ENCODE data around the gene VPS33B. TPM values are rescaled to one million over a fixed set of nuclear protein-coding genes. Genes with fewer than 3 reads are reported as not detected.
A peak's percentile ranks its signal among the peaks of the same experiment; 100 is the strongest.
"Not testable (repeated sequence)": the region's sequence is repeated elsewhere in the genome, so short reads cannot be mapped to it uniquely, and the experiment has no call there.

The VPS33B gene
- total RNA-seq, 2 experiments from 2014 or later, result 22.8 to 25.9 TPM

- DNase-seq (no peak), ATAC-seq (no peak)
- peaks cover 23% of the 10 kb centered on the region for H3K4me1 Mint-ChIP-seq
- no peak overlapping the region for H3K27ac Mint-ChIP-seq
- no peak overlapping the region for H3K4me3 Mint-ChIP-seq
- ChIA-PET CTCF (no interaction called here), POLR2A (no interaction called here)
- peaks cover 20% of the 10 kb centered on the region for H3K27me3 Mint-ChIP-seq
- no peaks in the 10 kb centered on the region for H3K36me3 Mint-ChIP-seq (ENCODE audit: low read depth)
- H3K9me3 Mint-ChIP-seq (ENCODE audit: low read depth), result no peaks in the 10 kb centered on the region
- intact Hi-C loops (cut with DNase I, micrococcal nuclease), result no loop called here
These were observed 28.9 kb upstream of the VPS33B start for GRCh38 chr15:91051248-91051647.

- POLR2A ChIA-PET, result no interaction called here
- no peak overlapping the region for H3K4me3 Mint-ChIP-seq
- intact Hi-C loops (cut with DNase I, micrococcal nuclease), result loop anchor here in 1 of 2 experiments (1.0 kb wide), 1 partner anchor 95 kb away; no protein-coding TSS in a partner anchor
- CTCF ChIA-PET, result interaction anchor here (0.7 to 2.0 kb wide), 16 partner anchors 11 to 1176 kb away, joined by 3 to 16 read pairs (median 4); partner anchors contain the start of gene UNC45A
- ATAC-seq, result peak; percentile 23
- H3K36me3 Mint-ChIP-seq (ENCODE audit: low read depth), result no peaks in the 10 kb centered on the region
- H3K27ac Mint-ChIP-seq, result no peak overlapping the region
- H3K27me3 Mint-ChIP-seq, result peaks cover 11% of the 10 kb centered on the region
- H3K4me1 Mint-ChIP-seq, result peaks cover 23% of the 10 kb centered on the region
- no peak for DNase-seq
- no peaks in the 10 kb centered on the region for H3K9me3 Mint-ChIP-seq (ENCODE audit: low read depth)
These were observed 27.7 kb upstream of the VPS33B start for GRCh38 chr15:91050128-91050455.

GRCh38 chr15:91049378-91050127 lies 27.2 kb upstream of the VPS33B start:
- peaks cover 23% of the 10 kb centered on the region for H3K4me1 Mint-ChIP-seq
- peak; percentile 68 for DNase-seq
- POLR2A ChIA-PET, result no interaction called here
- CTCF ChIA-PET, result interaction anchor here (0.7 to 2.0 kb wide), 16 partner anchors 10 to 1177 kb away, joined by 3 to 16 read pairs (median 4); partner anchors contain the start of gene UNC45A
- H3K36me3 Mint-ChIP-seq (ENCODE audit: low read depth), result no peaks in the 10 kb centered on the region
- intact Hi-C loops (cut with DNase I, micrococcal nuclease), result loop anchor here (1.0 kb wide), 3 partner anchors 93 to 147 kb away; no protein-coding TSS in a partner anchor
- no peaks in the 10 kb centered on the region for H3K9me3 Mint-ChIP-seq (ENCODE audit: low read depth)
- H3K27me3 Mint-ChIP-seq, result peaks cover 11% of the 10 kb centered on the region
- H3K4me3 Mint-ChIP-seq, result no peak overlapping the region
- H3K27ac Mint-ChIP-seq, result no peak overlapping the region
- peak; percentile 96 for ATAC-seq

- Mint-ChIP-seq H3K27ac (no peak overlapping the region), H3K36me3 (ENCODE audit: low read depth) (no peaks in the 10 kb centered on the region), H3K27me3 (peaks cover 2% of the 10 kb centered on the region), H3K4me1 (peaks cover 23% of the 10 kb centered on the region), H3K4me3 (no peak overlapping the region), H3K9me3 (ENCODE audit: low read depth) (no peaks in the 10 kb centered on the region)
- ChIA-PET CTCF (interaction anchor here (1.2 kb wide), 1 partner anchor 224 kb away, joined by 4 read pairs; no protein-coding TSS in a partner anchor), POLR2A (no interaction called here)
- intact Hi-C loops (cut with DNase I, micrococcal nuclease), result no loop called here
- no peak for DNase-seq
- no peak for ATAC-seq
These were observed 25.3 kb upstream of the VPS33B start for GRCh38 chr15:91047545-91048199.

- H3K4me3 Mint-ChIP-seq; ATAC-seq; H3K36me3 Mint-ChIP-seq (ENCODE audit: low read depth); DNase-seq; POLR2A ChIA-PET; H3K9me3 Mint-ChIP-seq (ENCODE audit: low read depth); H3K27me3 Mint-ChIP-seq; intact Hi-C loops (cut with DNase I, micrococcal nuclease); H3K27ac Mint-ChIP-seq: not testable (repeated sequence)
- peaks cover 23% of the 10 kb centered on the region for H3K4me1 Mint-ChIP-seq
- CTCF ChIA-PET, result interaction anchor here (0.6 kb wide), 1 partner anchor 118 kb away, joined by 4 read pairs; no protein-coding TSS in a partner anchor
These were observed 23.7 kb upstream of the VPS33B start for GRCh38 chr15:91046056-91046455.

- no peak for DNase-seq
- Mint-ChIP-seq H3K4me1 (peaks cover 23% of the 10 kb centered on the region), H3K36me3 (ENCODE audit: low read depth) (no peaks in the 10 kb centered on the region), H3K27me3 (peaks cover 2% of the 10 kb centered on the region), H3K9me3 (ENCODE audit: low read depth) (no peaks in the 10 kb centered on the region), H3K4me3 (no peak overlapping the region), H3K27ac (no peak overlapping the region)
- ChIA-PET CTCF (interaction anchor here (0.6 to 0.7 kb wide), 2 partner anchors 142 to 811 kb away, joined by 3 read pairs; partner anchors contain the start of gene GDPGP1), POLR2A (no interaction called here)
- no peak for ATAC-seq
- intact Hi-C loops (cut with DNase I, micrococcal nuclease), result no loop called here
These were observed 22.7 kb upstream of the VPS33B start for GRCh38 chr15:91045065-91045464.

- no peaks in the 10 kb centered on the region for H3K36me3 Mint-ChIP-seq (ENCODE audit: low read depth)
- DNase-seq, result no peak
- peaks cover 10% of the 10 kb centered on the region for H3K4me1 Mint-ChIP-seq
- no peaks in the 10 kb centered on the region for H3K27me3 Mint-ChIP-seq
- H3K27ac Mint-ChIP-seq, result no peak overlapping the region
- POLR2A ChIA-PET, result no interaction called here
- ATAC-seq, result no peak
- intact Hi-C loops (cut with DNase I, micrococcal nuclease), result no loop called here
- no peak overlapping the region for H3K4me3 Mint-ChIP-seq
- CTCF ChIA-PET, result interaction anchor here (1.5 kb wide), 1 partner anchor 10 kb away, joined by 6 read pairs; no protein-coding TSS in a partner anchor
- no peaks in the 10 kb centered on the region for H3K9me3 Mint-ChIP-seq (ENCODE audit: low read depth)
These were observed 20.9 kb upstream of the VPS33B start for GRCh38 chr15:91043202-91043874.

- POLR2A ChIA-PET, result no interaction called here
- H3K27ac Mint-ChIP-seq, result no peak overlapping the region
- DNase-seq, result no peak
- no peaks in the 10 kb centered on the region for H3K9me3 Mint-ChIP-seq (ENCODE audit: low read depth)
- intact Hi-C loops (cut with DNase I, micrococcal nuclease), result no loop called here
- no peaks in the 10 kb centered on the region for H3K27me3 Mint-ChIP-seq
- no peaks in the 10 kb centered on the region for H3K36me3 Mint-ChIP-seq (ENCODE audit: low read depth)
- ATAC-seq, result no peak
- H3K4me1 Mint-ChIP-seq, result no peaks in the 10 kb centered on the region
- H3K4me3 Mint-ChIP-seq, result no peak overlapping the region
- CTCF ChIA-PET, result interaction anchor here (0.9 to 1.9 kb wide), 2 partner anchors 16 to 231 kb away, joined by 3 to 7 read pairs; no protein-coding TSS in a partner anchor
These were observed 18.5 kb upstream of the VPS33B start for GRCh38 chr15:91040856-91041255.

GRCh38 chr15:91039996-91040395 lies 17.6 kb upstream of the VPS33B start:
- intact Hi-C loops (cut with DNase I, micrococcal nuclease), result no loop called here
- ATAC-seq (no peak), DNase-seq (no peak)
- Mint-ChIP-seq H3K4me1 (no peaks in the 10 kb centered on the region), H3K9me3 (ENCODE audit: low read depth) (no peaks in the 10 kb centered on the region), H3K27me3 (no peaks in the 10 kb centered on the region), H3K27ac (no peak overlapping the region), H3K4me3 (no peak overlapping the region), H3K36me3 (ENCODE audit: low read depth) (no peaks in the 10 kb centered on the region)
- ChIA-PET POLR2A (interaction anchor here (0.7 kb wide), 1 partner anchor 43 kb away, joined by 3 read pairs; no protein-coding TSS in a partner anchor), CTCF (interaction anchor here (0.9 to 1.1 kb wide), 3 partner anchors 10 to 232 kb away, joined by 3 to 4 read pairs (median 3); no protein-coding TSS in a partner anchor)

- POLR2A ChIA-PET, result interaction anchor here (0.9 kb wide), 1 partner anchor 54 kb away, joined by 4 read pairs; no protein-coding TSS in a partner anchor
- Mint-ChIP-seq H3K36me3 (ENCODE audit: low read depth) (no peaks in the 10 kb centered on the region), H3K4me1 (no peaks in the 10 kb centered on the region), H3K27me3 (peaks cover 2% of the 10 kb centered on the region), H3K27ac (no peak overlapping the region), H3K4me3 (no peak overlapping the region), H3K9me3 (ENCODE audit: low read depth) (no peaks in the 10 kb centered on the region)
- intact Hi-C loops (cut with DNase I, micrococcal nuclease), result loop anchor here (1.0 to 5.0 kb wide), 2 partner anchors 76 to 77 kb away; no protein-coding TSS in a partner anchor
- peak; percentile 91 for ATAC-seq
- CTCF ChIA-PET, result interaction anchor here (0.6 to 2.7 kb wide), 20 partner anchors 9 to 1571 kb away, joined by 3 to 33 read pairs (median 4); partner anchors contain the start of genes HDDC3, RCCD1, SV2B and UNC45A
- peak; percentile 82 for DNase-seq
These were observed 10.8 kb upstream of the VPS33B start for GRCh38 chr15:91032919-91033803.

All from activated CD4-positive, alpha-beta T cell treated with anti-CD3 and anti-CD28 coated beads for 36 hours (primary cell).